Measurements from ENCODE around the gene ATP5F1D.
"Not testable (repeated sequence)": the region's sequence is repeated elsewhere in the genome, so short reads cannot be mapped to it uniquely, and the experiment has no call there.

Gene ATP5F1D

GRCh38 chr19:1241417-1242095 lies at the start of gene ATP5F1D:
TSS of gene ATP5F1D (plus strand) at chr19:1241751. CDS start at chr19:1241851, 100 bp downstream.
- H3K4me1 ChIP-seq (ENCODE audit: control insufficient read depth, insufficient read depth, low read length): peaks cover 31% of the 10 kb centered on the region
- H3K36me3 ChIP-seq (ENCODE audit: control insufficient read depth, insufficient read depth, low read length): no peaks in the 10 kb centered on the region
- peak within 1 kb of the TSS; percentile 61 for H3K9ac ChIP-seq (ENCODE audit: low read length)
- peak within 1 kb of the TSS; percentile 86 for H3K27ac ChIP-seq (ENCODE audit: low read depth, low read length)
- peak within 1 kb of the TSS; percentile 83 for H3K4me3 ChIP-seq (ENCODE audit: low read length)
- H3K27me3 ChIP-seq (ENCODE audit: control insufficient read depth, insufficient read depth, low read length): peaks cover 4% of the 10 kb centered on the region

- no peak overlapping the region for H3K9ac ChIP-seq (ENCODE audit: low read length)
- H3K4me1 ChIP-seq (ENCODE audit: control insufficient read depth, insufficient read depth, low read length): no peaks in the 10 kb centered on the region
- no peak overlapping the region for H3K27ac ChIP-seq (ENCODE audit: low read depth, low read length)
- no peak overlapping the region for H3K4me3 ChIP-seq (ENCODE audit: low read length)
- no peaks in the 10 kb centered on the region for H3K36me3 ChIP-seq (ENCODE audit: control insufficient read depth, insufficient read depth, low read length)
- H3K27me3 ChIP-seq (ENCODE audit: control insufficient read depth, insufficient read depth, low read length): no peaks in the 10 kb centered on the region
These were observed 42.0 kb upstream of the ATP5F1D start for GRCh38 chr19:1199531-1199930.

- not testable (repeated sequence) for H3K9ac ChIP-seq (ENCODE audit: low read length); H3K27ac ChIP-seq (ENCODE audit: low read depth, low read length); H3K4me3 ChIP-seq (ENCODE audit: low read length); H3K36me3 ChIP-seq (ENCODE audit: control insufficient read depth, insufficient read depth, low read length); H3K4me1 ChIP-seq (ENCODE audit: control insufficient read depth, insufficient read depth, low read length); H3K27me3 ChIP-seq (ENCODE audit: control insufficient read depth, insufficient read depth, low read length)
These were observed 40.9 kb upstream of the ATP5F1D start for GRCh38 chr19:1200614-1201013.

- H3K4me1 ChIP-seq (ENCODE audit: control insufficient read depth, insufficient read depth, low read length): peaks cover 12% of the 10 kb centered on the region
- H3K36me3 ChIP-seq (ENCODE audit: control insufficient read depth, insufficient read depth, low read length): no peaks in the 10 kb centered on the region
- peak within 1 kb of the TSS; percentile 87 for H3K9ac ChIP-seq (ENCODE audit: low read length)
- H3K4me3 ChIP-seq (ENCODE audit: low read length): peak within 1 kb of the TSS; percentile 84
- peak within 1 kb of the TSS; percentile 79 for H3K27ac ChIP-seq (ENCODE audit: low read depth, low read length)
- no peaks in the 10 kb centered on the region for H3K27me3 ChIP-seq (ENCODE audit: control insufficient read depth, insufficient read depth, low read length)
These were observed 36.1 kb upstream of the ATP5F1D start, which contains the start of gene STK11 for GRCh38 chr19:1205114-1206099. TSS of gene STK11 (plus strand) at chr19:1205778. CDS start at chr19:1206914, 1,136 bp downstream.

GRCh38 chr19:1206150-1206863 lies 35.2 kb upstream of the ATP5F1D start:
- peaks cover 12% of the 10 kb centered on the region for H3K4me1 ChIP-seq (ENCODE audit: control insufficient read depth, insufficient read depth, low read length)
- H3K36me3 ChIP-seq (ENCODE audit: control insufficient read depth, insufficient read depth, low read length): no peaks in the 10 kb centered on the region
- peak overlapping the region; percentile 84 for H3K4me3 ChIP-seq (ENCODE audit: low read length)
- H3K27ac ChIP-seq (ENCODE audit: low read depth, low read length): peak overlapping the region; percentile 50
- H3K27me3 ChIP-seq (ENCODE audit: control insufficient read depth, insufficient read depth, low read length): no peaks in the 10 kb centered on the region
- peak overlapping the region; percentile 87 for H3K9ac ChIP-seq (ENCODE audit: low read length)

GRCh38 chr19:1206864-1207450 lies 34.6 kb upstream of the ATP5F1D start:
- peak overlapping the region; percentile 87 for H3K9ac ChIP-seq (ENCODE audit: low read length)
- peak overlapping the region; percentile 70 for H3K27ac ChIP-seq (ENCODE audit: low read depth, low read length)
- no peaks in the 10 kb centered on the region for H3K27me3 ChIP-seq (ENCODE audit: control insufficient read depth, insufficient read depth, low read length)
- peaks cover 12% of the 10 kb centered on the region for H3K4me1 ChIP-seq (ENCODE audit: control insufficient read depth, insufficient read depth, low read length)
- no peaks in the 10 kb centered on the region for H3K36me3 ChIP-seq (ENCODE audit: control insufficient read depth, insufficient read depth, low read length)
- peak overlapping the region; percentile 84 for H3K4me3 ChIP-seq (ENCODE audit: low read length)

- H3K36me3 ChIP-seq (ENCODE audit: control insufficient read depth, insufficient read depth, low read length); H3K27ac ChIP-seq (ENCODE audit: low read depth, low read length); H3K27me3 ChIP-seq (ENCODE audit: control insufficient read depth, insufficient read depth, low read length); H3K4me3 ChIP-seq (ENCODE audit: low read length); H3K9ac ChIP-seq (ENCODE audit: low read length): not testable (repeated sequence)
- H3K4me1 ChIP-seq (ENCODE audit: control insufficient read depth, insufficient read depth, low read length): peaks cover 19% of the 10 kb centered on the region
These were observed 32.7 kb upstream of the ATP5F1D start for GRCh38 chr19:1208830-1209229.

GRCh38 chr19:1210227-1210538 lies 31.4 kb upstream of the ATP5F1D start:
- Histone ChIP-seq H3K27me3 (ENCODE audit: control insufficient read depth, insufficient read depth, low read length) (no peaks in the 10 kb centered on the region), H3K27ac (ENCODE audit: low read depth, low read length) (no peak overlapping the region), H3K4me3 (ENCODE audit: low read length) (no peak overlapping the region), H3K36me3 (ENCODE audit: control insufficient read depth, insufficient read depth, low read length) (no peaks in the 10 kb centered on the region), H3K9ac (ENCODE audit: low read length) (no peak overlapping the region), H3K4me1 (ENCODE audit: control insufficient read depth, insufficient read depth, low read length) (peaks cover 31% of the 10 kb centered on the region)

GRCh38 chr19:1211494-1212234 lies 29.9 kb upstream of the ATP5F1D start:
- H3K4me1 ChIP-seq (ENCODE audit: control insufficient read depth, insufficient read depth, low read length): peaks cover 40% of the 10 kb centered on the region
- H3K27me3 ChIP-seq (ENCODE audit: control insufficient read depth, insufficient read depth, low read length): no peaks in the 10 kb centered on the region
- no peak overlapping the region for H3K4me3 ChIP-seq (ENCODE audit: low read length)
- H3K36me3 ChIP-seq (ENCODE audit: control insufficient read depth, insufficient read depth, low read length): no peaks in the 10 kb centered on the region
- H3K9ac ChIP-seq (ENCODE audit: low read length): no peak overlapping the region
- no peak overlapping the region for H3K27ac ChIP-seq (ENCODE audit: low read depth, low read length)

GRCh38 chr19:1213391-1214286 lies 27.9 kb upstream of the ATP5F1D start:
- Histone ChIP-seq H3K4me3 (ENCODE audit: low read length) (peak overlapping the region; percentile 14), H3K9ac (ENCODE audit: low read length) (no peak overlapping the region), H3K4me1 (ENCODE audit: control insufficient read depth, insufficient read depth, low read length) (peaks cover 43% of the 10 kb centered on the region), H3K27me3 (ENCODE audit: control insufficient read depth, insufficient read depth, low read length) (no peaks in the 10 kb centered on the region), H3K27ac (ENCODE audit: low read depth, low read length) (peak overlapping the region; percentile 78), H3K36me3 (ENCODE audit: control insufficient read depth, insufficient read depth, low read length) (no peaks in the 10 kb centered on the region)

Data from rectal smooth muscle tissue (tissue), 1 donor.